AG10803 (cell line): ENCODE data around the gene ZIC3.

Experiments used
- DNase-seq: peaks from one replicate; pipeline ENCODE4 v3.0.0; 2010; ENCODE audit warnings: low read depth
- H3K4me3 ChIP-seq: 2 replicates; pipeline ENCODE4 v1.5.1; 2011; ENCODE audit warnings: mild to moderate bottlenecking, low read length, control low read depth
- CTCF ChIP-seq: conservative IDR thresholded peaks from 2 replicates; pipeline ENCODE4 v1.5.1; 2011; ENCODE audit warnings: mild to moderate bottlenecking, low read length, control low read depth, inconsistent platforms

The ZIC3 gene

GRCh38 chrX:137574784-137575293 lies 8.9 kb downstream of the ZIC3 start:
- no peak overlapping the region for H3K4me3 ChIP-seq
- no peak for DNase-seq
- no peak for TF ChIP-seq CTCF

- DNase-seq = no peak
- no peak overlapping the region for H3K4me3 ChIP-seq
Measured at GRCh38 chrX:137575596-137576255, 9.8 kb downstream of the ZIC3 start.

GRCh38 chrX:137587151-137587550 lies 21.2 kb downstream of the ZIC3 start:
- no peak for DNase-seq
- H3K4me3 ChIP-seq = no peak overlapping the region
- TF ChIP-seq CTCF = no peak

More at GRCh38 chrX:137575596-137576255, 9.8 kb downstream of the ZIC3 start:
- no peak for TF ChIP-seq CTCF

GRCh38 chrX:137600769-137601168 lies 34.8 kb downstream of the ZIC3 start:
- no peak overlapping the region for H3K4me3 ChIP-seq
- DNase-seq = no peak
- no peak for TF ChIP-seq CTCF
